ENCODE data around the gene PCSK5. TPM values are rescaled to one million over a fixed set of nuclear protein-coding genes. Genes with fewer than 3 reads are reported as not detected.

PCSK5 gene
- total RNA-seq, 1 experiment from 2014 or later = 6.9 TPM

GRCh38 chr9:76373173-76373783 is 482.8 kb downstream of the PCSK5 start:
- intact Hi-C loops (cut with micrococcal nuclease) = no loop called here
- Histone ChIP-seq H3K4me2 (ENCODE audit: low read length) (no peak overlapping the region), H3K9me2 (ENCODE audit: insufficient read depth) (no peaks in the 10 kb centered on the region), H3K4me3 (replicated peaks in 1 of 2; ENCODE audit: low read depth in 1 of 2, low read length in 2 of 2) (no peak overlapping the region), H3K27ac (ENCODE audit: low read depth, low read length) (no peak overlapping the region), H3K9ac (ENCODE audit: low read length) (no peak overlapping the region), H3K79me2 (ENCODE audit: insufficient read depth, low read length) (no peaks in the 10 kb centered on the region), H3K4me1 (ENCODE audit: control insufficient read depth in 1 of 2, insufficient read depth in 2 of 2, low read length in 2 of 2) (peaks cover 21 to 23% of the 10 kb centered on the region in 2 experiments), H4K20me1 (ENCODE audit: insufficient read depth) (no peaks in the 10 kb centered on the region), H3K27me3 (ENCODE audit: insufficient read depth, low read length) (no peaks in the 10 kb centered on the region), H3K36me3 (ENCODE audit: control insufficient read depth in 1 of 2, insufficient read depth in 2 of 2, low read length in 2 of 2) (no peaks in the 10 kb centered on the region), H3K9me3 (ENCODE audit: control insufficient read depth in 1 of 2, insufficient read depth in 1 of 2, low read depth in 1 of 2, low read length in 2 of 2) (no peaks in the 10 kb centered on the region), H2AFZ (ENCODE audit: low read depth, low read length, poor library complexity, severe bottlenecking) (no peak overlapping the region)
- TF ChIP-seq EGR1 (IDR thresholded peaks at IDR 0.05; ENCODE audit: low read depth) (no peak), ZBTB33 (IDR thresholded peaks at IDR 0.05; ENCODE audit: extremely low read depth, insufficient replicate concordance, low read length) (no peak), SP1 (IDR thresholded peaks at IDR 0.05; ENCODE audit: low read depth) (no peak), ZNF274 (IDR thresholded peaks at IDR 0.05; ENCODE audit: low read depth, low read length) (no peak), CBX3 (IDR thresholded peaks at IDR 0.05; ENCODE audit: low read depth) (no peak)
- ChIA-PET POLR2A (no interaction called here), RAD21 (ENCODE audit: low non-redundant PET in 1 of 2, low total read pairs in 2 of 2, uncharacterized antibody in 2 of 2, unreplicated experiment in 2 of 2) (no interaction called here), CTCF (no interaction called here)
- no peak for ATAC-seq
- no TSS peak for BruUV-seq (replicated peaks)
- DNase-seq (ENCODE audit: low read depth, low spot score) = no peak

GRCh38 chr9:76373784-76374474 is 483.5 kb downstream of the PCSK5 start:
- H3K27me3 ChIP-seq (ENCODE audit: insufficient read depth, low read length) = no peaks in the 10 kb centered on the region
- no peaks in the 10 kb centered on the region for H3K36me3 ChIP-seq (ENCODE audit: control insufficient read depth in 1 of 2, insufficient read depth in 2 of 2, low read length in 2 of 2)
- no peak overlapping the region for H3K27ac ChIP-seq (ENCODE audit: low read depth, low read length)
- peaks cover 18 to 23% of the 10 kb centered on the region in 2 experiments for H3K4me1 ChIP-seq (ENCODE audit: control insufficient read depth in 1 of 2, insufficient read depth in 2 of 2, low read length in 2 of 2)
- ChIA-PET RAD21 (ENCODE audit: low non-redundant PET in 1 of 2, low total read pairs in 2 of 2, uncharacterized antibody in 2 of 2, unreplicated experiment in 2 of 2) (no interaction called here), POLR2A (no interaction called here), CTCF (no interaction called here)
- TF ChIP-seq FOSL1 (IDR thresholded peaks at IDR 0.05; ENCODE audit: low read depth) = no peak
- no peak for TF ChIP-seq SIN3A (IDR thresholded peaks at IDR 0.05; ENCODE audit: low read depth)
- TF ChIP-seq POLR2AphosphoS5 (IDR thresholded peaks at IDR 0.05; ENCODE audit: low read depth, low read length) = no peak
- TF ChIP-seq REST (IDR thresholded peaks at IDR 0.05; ENCODE audit: low read depth) = no peak
- TF ChIP-seq JUND (IDR thresholded peaks at IDR 0.05) = no peak
- TF ChIP-seq ZFX (IDR thresholded peaks at IDR 0.05) = no peak
- TF ChIP-seq MAX (IDR thresholded peaks at IDR 0.05) = no peak
- no TSS peak for BruUV-seq (replicated peaks)
- no peaks in the 10 kb centered on the region for H3K79me2 ChIP-seq (ENCODE audit: insufficient read depth, low read length)
- H3K9me3 ChIP-seq (ENCODE audit: control insufficient read depth in 1 of 2, insufficient read depth in 1 of 2, low read depth in 1 of 2, low read length in 2 of 2) = no peaks in the 10 kb centered on the region
- H3K4me2 ChIP-seq (ENCODE audit: low read length) = no peak overlapping the region
- H4K20me1 ChIP-seq (ENCODE audit: insufficient read depth) = no peaks in the 10 kb centered on the region
- no peak overlapping the region for H3K4me3 ChIP-seq (replicated peaks in 1 of 2; ENCODE audit: low read depth in 1 of 2, low read length in 2 of 2)
- H3K9ac ChIP-seq (ENCODE audit: low read length) = no peak overlapping the region
- no peak overlapping the region for H2AFZ ChIP-seq (ENCODE audit: low read depth, low read length, poor library complexity, severe bottlenecking)
- no peaks in the 10 kb centered on the region for H3K9me2 ChIP-seq (ENCODE audit: insufficient read depth)
- DNase-seq (ENCODE audit: low read depth, low spot score) (no peak), ATAC-seq (no peak)
- intact Hi-C loops (cut with micrococcal nuclease) = no loop called here
